HL-60/S4 (cell line): ENCODE measurements around the gene VWC2L.

ENCODE experiments used
- in situ Hi-C: fragments of 300-500 bp; cut with MboI; formaldehyde crosslinking; loops from 2 replicates; pipeline ENCODE4 v1.14.3; 2022; ENCODE audit warnings: low sequenced_read_pairs

The VWC2L gene

DNA sequence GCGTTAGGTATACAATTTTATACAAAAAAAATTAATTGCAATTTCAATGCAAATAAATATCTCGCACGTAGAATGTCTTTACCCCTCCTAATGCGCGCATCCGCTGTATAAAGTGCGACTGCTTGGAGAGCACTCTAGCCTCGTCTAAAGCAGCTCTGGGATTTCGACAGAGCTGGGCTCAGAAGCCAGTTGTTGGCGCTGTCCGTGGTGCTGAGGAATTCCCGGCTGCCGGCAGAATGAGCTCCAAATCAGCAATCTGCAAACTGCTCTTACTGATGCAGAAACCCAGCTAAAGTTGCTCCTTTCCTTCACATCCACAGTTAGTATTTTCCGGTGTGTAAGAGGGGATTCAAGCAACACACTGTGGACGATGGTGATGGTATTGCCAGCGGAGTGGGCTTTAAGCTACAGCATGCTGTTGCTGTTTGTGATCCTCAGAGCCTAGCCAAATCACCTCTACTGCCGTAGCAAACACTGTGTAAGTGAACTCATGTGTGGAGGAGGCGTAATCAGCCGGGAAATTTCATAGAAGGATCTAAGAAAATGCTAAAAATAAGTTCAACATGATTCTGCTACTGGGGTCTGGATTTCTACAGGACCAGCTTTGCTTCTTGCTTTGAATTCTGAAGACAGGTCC, at the start of gene VWC2L:
VWC2L (plus strand) TSS at position 137 of the 637 bp plus-strand sequence. CDS start 3,140 bp downstream, outside the sequence.
- in situ Hi-C loops: no loop called here

DNA sequence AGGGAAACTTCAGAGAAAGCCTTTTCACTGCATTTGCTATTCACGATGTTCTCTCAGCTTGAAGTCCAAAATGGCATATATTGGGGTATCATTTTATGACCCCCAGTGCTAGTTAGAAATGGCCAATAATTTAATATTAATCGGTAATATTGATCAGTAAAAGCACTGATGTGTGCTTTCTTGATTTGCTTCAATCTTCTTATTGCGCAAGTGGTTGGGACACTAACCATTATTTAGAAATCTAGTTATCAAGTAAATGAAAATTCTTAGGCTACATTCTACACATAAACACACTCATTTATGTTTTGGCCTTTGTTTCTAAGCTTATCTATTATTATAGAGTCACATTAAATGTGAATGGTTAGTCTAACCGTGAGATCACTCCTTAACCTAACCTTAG, 49.7 kb upstream of the VWC2L start:
- in situ Hi-C loops: no loop called here

- in situ Hi-C loops: no loop called here
Observed at GRCh38 chr2:214365549-214365948, 45.3 kb upstream of the VWC2L start.

- in situ Hi-C loops: no loop called here
Observed at GRCh38 chr2:214367171-214367570, 43.7 kb upstream of the VWC2L start.

GRCh38 chr2:214376618-214377285, 34.1 kb upstream of the VWC2L start:
- in situ Hi-C loops: no loop called here

DNA sequence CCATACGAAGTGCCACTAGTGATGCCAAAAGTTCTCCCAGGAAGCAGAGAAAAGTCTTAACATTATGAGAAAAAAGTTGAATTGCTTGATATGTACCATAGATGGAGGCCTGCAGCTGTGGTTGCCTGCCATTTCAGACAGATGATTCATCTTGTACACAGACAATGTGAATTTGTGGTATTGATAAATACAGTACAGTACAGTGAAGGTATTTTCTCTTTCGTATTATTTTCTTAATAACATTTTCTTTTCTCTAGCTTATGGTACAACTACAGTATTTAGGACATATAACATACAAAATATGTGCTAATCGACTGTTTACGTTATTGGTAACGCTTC, 33.6 kb upstream of the VWC2L start:
- in situ Hi-C loops: no loop called here

- in situ Hi-C loops: no loop called here
Observed at GRCh38 chr2:214378455-214379103, 32.3 kb upstream of the VWC2L start.

GRCh38 chr2:214379227-214379626, 31.6 kb upstream of the VWC2L start:
- in situ Hi-C loops: no loop called here

- in situ Hi-C loops: no loop called here
Observed at GRCh38 chr2:214380681-214381080, 30.2 kb upstream of the VWC2L start.

- in situ Hi-C loops: no loop called here
Observed at GRCh38 chr2:214382229-214382628, 28.6 kb upstream of the VWC2L start.

- in situ Hi-C loops: no loop called here
Observed at GRCh38 chr2:214386720-214387119, 24.1 kb upstream of the VWC2L start.

- in situ Hi-C loops: no loop called here
Observed at GRCh38 chr2:214389334-214389733, 21.5 kb upstream of the VWC2L start.

DNA sequence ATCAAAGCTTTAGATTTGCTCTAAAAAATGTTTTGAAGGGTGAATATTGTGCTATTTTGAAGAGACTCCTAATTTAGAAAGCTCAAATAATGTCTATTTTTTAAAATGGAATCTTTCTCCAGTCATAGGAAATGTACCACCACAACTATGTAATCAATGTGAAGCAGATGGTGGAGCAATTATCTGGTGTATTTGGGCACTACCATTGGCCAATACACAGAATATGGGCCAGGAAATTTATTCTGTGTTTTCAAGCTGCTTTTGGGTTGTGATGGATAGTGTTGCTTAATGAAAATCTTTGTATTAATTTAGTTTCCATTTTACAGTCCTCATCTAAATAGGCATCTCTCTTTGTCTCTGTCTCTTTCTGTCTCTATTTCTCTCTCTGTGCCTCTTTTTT, 17.1 kb upstream of the VWC2L start:
- in situ Hi-C loops: no loop called here

- in situ Hi-C loops: no loop called here
Observed at GRCh38 chr2:214395040-214395439, 15.8 kb upstream of the VWC2L start.

DNA sequence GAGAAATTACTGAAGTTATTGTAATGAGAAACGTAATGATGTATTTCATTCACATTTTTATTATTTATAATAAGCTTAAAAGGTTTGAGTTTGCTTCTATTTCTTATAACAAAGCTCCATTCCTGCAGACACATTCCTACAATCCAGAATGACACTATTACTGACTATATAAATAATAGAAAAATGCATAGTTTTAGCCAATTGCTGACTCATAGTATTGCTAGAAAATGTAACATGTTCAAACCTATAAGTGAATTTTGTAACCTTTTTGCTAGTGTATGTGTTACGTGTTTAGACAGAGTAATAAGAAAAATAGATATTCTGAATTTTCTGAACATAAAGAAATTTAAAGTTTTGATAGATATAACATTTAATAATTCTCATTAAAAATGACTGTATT, 9.3 kb upstream of the VWC2L start:
- in situ Hi-C loops: no loop called here

GRCh38 chr2:214410128-214410775, 602 bp upstream of the VWC2L start:
- in situ Hi-C loops: no loop called here

DNA sequence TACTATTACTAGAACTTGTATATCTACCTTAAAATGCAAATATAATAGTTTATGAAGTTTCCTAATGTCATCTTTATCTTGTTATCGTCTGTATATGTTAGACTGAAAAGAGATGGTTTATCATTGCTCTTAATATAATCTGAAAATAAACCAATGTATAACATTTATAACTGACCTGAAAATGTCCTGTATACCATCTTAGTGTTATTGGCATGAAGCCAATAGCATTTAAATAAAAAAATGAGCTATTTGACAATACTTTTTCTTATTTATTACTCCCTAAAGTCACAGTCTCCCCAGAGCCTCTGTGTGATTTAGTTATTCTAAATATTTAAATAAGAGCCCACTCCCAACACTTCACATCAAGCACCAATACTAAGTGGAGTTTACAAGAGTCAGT, 1.8 kb downstream of the VWC2L start:
- in situ Hi-C loops: no loop called here

DNA sequence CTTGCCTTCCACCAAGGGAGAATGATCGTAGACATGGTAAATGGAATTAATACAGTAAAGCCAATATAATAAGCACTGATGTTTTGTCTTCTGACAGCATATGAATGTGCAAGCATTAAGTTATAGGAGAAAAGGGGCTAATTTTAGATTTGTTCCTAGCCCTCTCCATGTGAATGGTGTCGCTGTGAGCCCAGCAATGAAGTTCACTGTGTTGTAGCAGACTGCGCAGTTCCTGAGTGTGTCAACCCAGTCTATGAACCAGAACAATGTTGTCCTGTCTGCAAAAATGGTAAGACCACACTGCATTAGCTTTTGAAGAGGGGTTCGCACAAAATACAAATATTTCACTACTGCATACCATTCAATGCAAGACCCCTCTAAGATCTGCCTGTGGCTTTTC, 25.6 kb downstream of the VWC2L start:
- in situ Hi-C loops: no loop called here

DNA sequence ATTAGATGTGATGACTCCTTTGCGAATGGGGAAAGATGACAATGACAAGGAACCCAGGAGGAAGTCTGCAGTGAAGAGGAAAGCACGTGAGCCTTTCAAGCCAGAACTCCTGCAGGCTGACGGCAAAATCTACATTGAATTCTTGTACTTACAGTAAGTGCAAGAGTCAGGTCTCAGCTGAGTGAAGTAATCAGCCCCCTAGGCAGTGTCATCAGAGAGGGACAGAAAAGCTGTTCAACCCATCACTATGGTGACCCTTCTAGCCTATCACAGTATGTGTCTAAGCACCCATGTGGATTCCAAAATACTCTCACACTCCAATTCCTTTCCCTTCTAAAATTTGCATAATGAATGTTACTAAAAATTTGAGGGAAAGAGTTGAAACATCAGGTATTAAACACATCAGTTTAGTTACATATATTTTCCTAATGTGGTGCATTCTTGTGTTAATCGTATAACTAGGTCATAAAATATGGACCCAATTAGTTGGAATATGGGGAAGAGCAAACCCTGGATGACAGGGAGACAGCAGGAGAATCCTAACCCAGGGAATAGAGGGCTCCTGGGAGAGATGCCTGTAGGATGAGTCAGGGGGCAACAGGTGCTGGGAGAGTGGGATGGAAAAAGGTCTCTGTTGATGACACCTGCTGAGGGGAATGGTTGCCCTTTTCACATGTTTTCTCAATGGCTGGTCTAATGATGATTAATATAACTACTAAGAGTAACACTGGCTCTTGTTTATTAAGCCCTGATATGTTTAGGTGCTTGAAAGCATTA, 39.5 kb downstream of the VWC2L start:
- in situ Hi-C loops: no loop called here

- in situ Hi-C loops: no loop called here
Observed at GRCh38 chr2:214451516-214452275, 40.8 kb downstream of the VWC2L start.
